SJSA1 (cell line): Measurements from ENCODE around the gene HNRNPCL1. TPM values are rescaled to one million over a fixed set of nuclear protein-coding genes. Genes with fewer than 3 reads are reported as not detected.
"Not testable (repeated sequence)": the region's sequence is repeated elsewhere in the genome, so short reads cannot be mapped to it uniquely, and the experiment has no call there.

Source experiments
- DNase-seq, 2 experiments: peaks; one replicate each; pipeline ENCODE4 v3.0.0-alpha.2; 2015 to 2020; ENCODE audit warnings: low spot score in 2 of 2, low read depth in 1 of 2
- H3K27ac ChIP-seq: fragments of 250-450 bp; sonication (Bioruptor Pico); 2 replicates; pipeline ENCODE4 v1.5.1; 2020; ENCODE audit warnings: mild to moderate bottlenecking, moderate library complexity
- H3K27me3 ChIP-seq: fragments of 250-450 bp; sonication (Bioruptor Pico); replicated peaks from 2 replicates; pipeline ENCODE4 v1.5.1; 2020; ENCODE audit warnings: mild to moderate bottlenecking, moderate library complexity
- H3K36me3 ChIP-seq: fragments of 250-450 bp; sonication (Bioruptor Pico); 2 replicates; pipeline ENCODE4 v1.5.1; 2020; ENCODE audit warnings: mild to moderate bottlenecking
- H3K4me1 ChIP-seq: fragments of 250-450 bp; sonication (Bioruptor Pico); replicated peaks from 2 replicates; pipeline ENCODE4 v1.6.1; 2021; ENCODE audit warnings: mild to moderate bottlenecking
- H3K4me3 ChIP-seq: fragments of 250-450 bp; sonication (Bioruptor Pico); 2 replicates; pipeline ENCODE4 v1.5.1; 2020; ENCODE audit warnings: mild to moderate bottlenecking
- H3K9me3 ChIP-seq: fragments of 250-450 bp; sonication (Bioruptor Pico); replicated peaks from 2 replicates; pipeline ENCODE4 v1.5.1; 2020; ENCODE audit warnings: mild to moderate bottlenecking
- total RNA-seq: library from RNA; depleted of rRNA; stranded (reverse); fragments of >200 nt; shearing (Covaris generic); gene quantifications from 2 replicates; pipeline ENCODE4 v1.2.3, GENCODE V29; 2014; rRNA removed

Gene HNRNPCL1
- not detected in 2 replicates for total RNA-seq

- not testable (repeated sequence) for H3K27ac ChIP-seq, DNase-seq, H3K36me3 ChIP-seq, H3K4me1 ChIP-seq, H3K9me3 ChIP-seq, H3K27me3 ChIP-seq, H3K4me3 ChIP-seq
Measured at GRCh38 chr1:12848620-12849019, at the start of gene HNRNPCL1. HNRNPCL1 (minus strand) TSS chr1:12848720; CDS start chr1:12848289, 431 bp downstream.

DNA sequence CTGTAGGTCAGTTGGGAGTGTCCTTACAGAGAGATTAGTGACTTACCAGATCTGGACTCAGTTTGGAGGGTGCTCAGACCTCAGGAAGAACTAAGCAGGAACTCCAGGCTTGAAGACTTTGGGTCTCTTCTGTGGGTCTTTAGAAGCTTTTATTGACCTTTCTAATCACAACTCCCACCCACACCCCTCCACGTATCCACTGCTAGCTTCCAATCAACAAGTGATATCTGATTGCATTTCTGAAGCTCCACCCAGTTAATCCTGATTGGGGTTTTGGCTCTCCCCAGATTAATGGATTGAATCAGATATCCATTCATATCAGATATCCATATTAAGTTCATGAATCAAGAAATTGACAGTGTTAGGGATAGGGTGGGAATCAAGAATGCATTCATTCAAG, 49.6 kb upstream of the HNRNPCL1 start, which contains the start of gene PRAMEF10:
Gene PRAMEF10, minus strand, starts transcription at position 101 of the 400 bp plus-strand sequence. CDS start 2,423 bp downstream, outside the sequence.
- H3K4me3 ChIP-seq, H3K9me3 ChIP-seq, DNase-seq, H3K36me3 ChIP-seq, H3K27me3 ChIP-seq, H3K4me1 ChIP-seq, H3K27ac ChIP-seq: not testable (repeated sequence)

DNA sequence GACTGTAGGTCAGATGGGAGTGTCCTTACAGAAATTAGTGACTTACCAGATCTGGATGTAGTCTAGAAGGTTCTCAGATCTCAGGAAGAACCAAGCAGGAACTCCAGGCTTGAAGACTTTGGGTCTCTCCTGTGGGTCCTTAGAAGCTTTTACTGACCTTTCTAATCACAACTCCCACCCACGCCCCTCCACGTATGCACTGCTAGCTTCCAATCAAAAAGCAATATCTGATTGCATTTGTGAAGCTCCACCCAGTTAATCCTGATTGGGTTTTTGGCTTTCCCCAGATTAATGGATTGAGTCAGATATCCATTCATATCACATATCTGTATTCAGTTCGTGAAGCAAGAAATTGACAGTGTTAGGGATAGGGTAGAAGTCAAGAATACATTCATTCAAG, 37.6 kb upstream of the HNRNPCL1 start, which contains the start of gene PRAMEF4:
Gene PRAMEF4, minus strand, starts transcription at position 101 of the 400 bp plus-strand sequence. CDS start 2,807 bp downstream, outside the sequence.
- not testable (repeated sequence) for H3K27ac ChIP-seq, H3K36me3 ChIP-seq, H3K4me1 ChIP-seq, H3K27me3 ChIP-seq, H3K4me3 ChIP-seq, DNase-seq, H3K9me3 ChIP-seq

- H3K4me3 ChIP-seq, H3K4me1 ChIP-seq, DNase-seq, H3K9me3 ChIP-seq, H3K27me3 ChIP-seq, H3K27ac ChIP-seq, H3K36me3 ChIP-seq: not testable (repeated sequence)
Measured at GRCh38 chr1:12878453-12878852, 29.9 kb upstream of the HNRNPCL1 start.

DNA sequence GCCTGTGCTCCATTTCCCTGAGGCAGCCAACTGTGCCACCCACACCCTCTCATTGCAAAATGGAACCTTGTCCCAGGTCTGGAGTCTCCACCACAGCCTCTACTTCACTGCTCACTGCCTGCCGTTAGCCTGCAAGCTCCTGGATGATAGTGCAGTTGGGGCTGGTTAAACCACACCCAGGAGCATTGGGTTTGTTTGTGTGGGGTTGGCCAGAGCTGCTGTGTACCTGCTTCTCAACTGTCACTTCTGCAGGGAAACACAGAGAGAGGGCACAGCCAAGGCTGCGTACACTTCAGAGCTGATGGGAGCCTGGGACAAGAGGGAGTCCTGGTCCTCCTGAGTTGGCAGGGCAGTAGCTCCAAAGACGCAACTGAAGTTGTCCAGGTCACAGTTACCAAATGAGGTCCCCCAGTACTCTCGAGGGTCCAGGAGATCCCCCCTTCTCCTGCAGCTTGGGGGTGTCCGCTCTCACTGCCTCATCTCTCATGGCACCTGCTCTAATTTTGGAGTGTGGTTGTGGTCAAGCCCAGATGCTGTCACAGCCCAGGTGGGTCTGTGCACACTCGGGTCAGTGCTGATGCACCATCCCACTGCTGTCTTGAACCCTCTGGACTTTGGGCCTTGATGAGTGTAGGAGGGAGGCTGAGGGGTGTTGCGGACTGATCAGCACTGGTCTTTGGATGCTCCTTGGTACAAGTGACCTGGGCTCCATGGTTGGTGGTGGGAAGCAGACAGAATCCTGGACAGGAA, 14.8 kb upstream of the HNRNPCL1 start:
- H3K9me3 ChIP-seq, H3K36me3 ChIP-seq, DNase-seq, H3K27me3 ChIP-seq, H3K27ac ChIP-seq, H3K4me3 ChIP-seq, H3K4me1 ChIP-seq: not testable (repeated sequence)

DNA sequence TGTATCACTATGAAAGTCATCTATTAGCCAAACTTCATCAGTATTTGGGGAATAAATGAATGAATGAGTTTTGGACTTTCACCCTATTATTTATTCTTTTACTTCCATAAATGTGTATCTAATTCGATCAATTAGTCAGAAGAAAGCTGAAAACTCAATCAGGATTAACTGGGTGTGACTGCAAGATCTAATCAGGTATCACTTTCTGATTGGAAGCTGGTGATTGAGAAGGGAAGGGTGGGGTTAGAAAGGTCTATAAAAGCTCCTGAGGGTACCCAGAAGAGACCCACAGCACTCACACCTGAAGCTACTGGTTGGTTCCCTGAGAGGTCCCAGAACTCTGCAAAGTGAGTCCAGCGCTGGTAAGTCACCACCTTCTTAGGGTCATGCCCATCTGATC, 8.3 kb upstream of the HNRNPCL1 start, which contains the start of gene PRAMEF2:
Gene PRAMEF2, plus strand, starts transcription at position 301 of the 400 bp plus-strand sequence. CDS start 1,924 bp downstream, outside the sequence.
- not testable (repeated sequence) for DNase-seq, H3K36me3 ChIP-seq, H3K9me3 ChIP-seq, H3K4me3 ChIP-seq, H3K27ac ChIP-seq, H3K27me3 ChIP-seq, H3K4me1 ChIP-seq

DNA sequence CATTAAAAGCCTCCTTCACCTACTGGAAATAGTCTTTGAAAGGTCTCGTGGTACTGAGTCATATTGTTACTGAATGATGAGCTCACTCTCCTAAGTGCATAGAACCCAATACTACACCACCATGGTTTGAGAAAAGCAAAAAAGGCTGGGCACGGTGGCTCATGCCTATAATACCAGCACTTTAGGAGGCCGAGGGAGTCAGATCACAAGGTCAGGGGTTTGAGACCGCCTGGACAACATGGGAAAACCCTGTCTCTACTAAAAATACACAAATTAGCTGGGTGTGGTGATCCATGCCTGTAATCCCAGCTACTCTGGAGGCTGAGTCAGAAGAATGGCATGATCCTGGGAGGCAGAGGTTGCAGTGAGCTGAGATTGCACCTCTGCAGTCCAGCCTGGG, 3.3 kb upstream of the HNRNPCL1 start:
- Histone ChIP-seq H3K4me3 (no peak overlapping the region), H3K27me3 (no peaks in the 10 kb centered on the region), H3K4me1 (no peaks in the 10 kb centered on the region), H3K9me3 (no peaks in the 10 kb centered on the region), H3K36me3 (no peaks in the 10 kb centered on the region), H3K27ac (0 out of 2 replicates have a peak overlapping the region, but pooled peaks have one; percentile 9)
- peak; percentile 19 to 44 for DNase-seq

GRCh38 chr1:12833251-12833650, 15.3 kb downstream of the HNRNPCL1 start:
- not testable (repeated sequence) for H3K4me1 ChIP-seq, DNase-seq, H3K27ac ChIP-seq, H3K27me3 ChIP-seq, H3K9me3 ChIP-seq, H3K36me3 ChIP-seq, H3K4me3 ChIP-seq

DNA sequence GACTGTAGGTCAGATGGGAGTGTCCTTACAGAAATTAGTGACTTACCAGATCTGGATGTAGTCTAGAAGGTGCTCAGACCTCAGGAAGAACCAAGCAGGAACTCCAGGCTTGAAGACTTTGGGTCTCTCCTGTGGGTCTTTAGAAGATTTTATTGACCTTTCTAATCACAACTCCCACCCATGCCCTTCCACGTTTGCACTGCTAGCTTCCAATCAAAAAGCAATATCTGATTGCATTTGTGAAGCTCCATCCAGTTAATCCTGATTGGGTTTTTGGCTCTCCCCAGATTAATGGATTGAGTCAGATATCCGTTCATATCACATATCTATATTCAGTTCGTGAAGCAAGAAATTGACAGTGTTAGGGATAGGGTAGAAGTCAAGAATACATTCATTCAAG, 17.2 kb downstream of the HNRNPCL1 start, which contains the start of gene PRAMEF11:
Gene PRAMEF11, minus strand, starts transcription at position 101 of the 400 bp plus-strand sequence. CDS start 2,621 bp downstream, outside the sequence.
- H3K4me3 ChIP-seq, H3K27ac ChIP-seq, H3K4me1 ChIP-seq: not testable (repeated sequence)

DNA sequence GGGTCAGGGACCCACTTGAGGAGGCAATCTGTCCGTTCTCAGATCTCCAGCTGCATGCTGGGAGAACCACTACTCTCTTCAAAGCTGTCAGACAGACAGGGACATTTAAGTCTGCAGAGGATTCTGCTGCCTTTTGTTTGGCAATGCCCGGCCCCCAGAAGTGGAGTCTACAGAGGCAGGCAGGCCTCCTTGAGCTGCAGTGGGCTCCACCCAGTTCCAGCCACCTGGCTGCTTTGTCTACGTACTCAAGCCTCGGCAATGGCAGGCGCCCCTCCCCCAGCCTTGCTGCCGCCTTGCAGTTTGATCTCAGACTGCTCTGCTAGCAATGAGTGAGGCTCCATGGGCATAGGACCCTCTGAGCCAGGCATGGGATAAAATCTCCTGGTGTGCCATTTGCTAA, 29.5 kb downstream of the HNRNPCL1 start:
- H3K9me3 ChIP-seq, H3K36me3 ChIP-seq, DNase-seq, H3K4me1 ChIP-seq, H3K27ac ChIP-seq, H3K4me3 ChIP-seq, H3K27me3 ChIP-seq: not testable (repeated sequence)

More for the DNA sequence above, 17.2 kb downstream of the HNRNPCL1 start, which contains the start of gene PRAMEF11:
- H3K27me3 ChIP-seq, DNase-seq, H3K36me3 ChIP-seq, H3K9me3 ChIP-seq: not testable (repeated sequence)

DNA sequence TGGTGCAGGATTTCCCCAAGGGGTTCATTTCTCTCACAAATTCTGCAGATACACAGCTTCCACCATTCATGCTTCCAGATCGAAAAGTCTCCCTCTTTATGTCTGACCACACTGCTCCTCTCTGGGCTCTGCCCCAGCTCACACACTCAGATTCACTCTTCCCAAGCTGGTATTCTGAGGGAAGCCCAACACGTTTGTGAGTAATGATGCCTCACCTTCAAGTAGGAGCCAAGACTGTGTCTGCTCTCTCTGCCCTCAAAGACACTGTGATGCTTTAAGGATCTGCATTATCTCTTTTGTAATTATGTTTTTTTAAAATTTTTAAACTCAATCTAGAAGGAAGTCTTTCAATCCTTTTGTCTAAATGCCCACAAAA, 37.1 kb downstream of the HNRNPCL1 start:
- no peaks in the 10 kb centered on the region for H3K27me3 ChIP-seq
- H3K4me3 ChIP-seq = no peak overlapping the region
- H3K9me3 ChIP-seq = no peaks in the 10 kb centered on the region
- no peaks in the 10 kb centered on the region for H3K36me3 ChIP-seq
- no peaks in the 10 kb centered on the region for H3K4me1 ChIP-seq
- no peak for DNase-seq
- no peak overlapping the region for H3K27ac ChIP-seq

DNA sequence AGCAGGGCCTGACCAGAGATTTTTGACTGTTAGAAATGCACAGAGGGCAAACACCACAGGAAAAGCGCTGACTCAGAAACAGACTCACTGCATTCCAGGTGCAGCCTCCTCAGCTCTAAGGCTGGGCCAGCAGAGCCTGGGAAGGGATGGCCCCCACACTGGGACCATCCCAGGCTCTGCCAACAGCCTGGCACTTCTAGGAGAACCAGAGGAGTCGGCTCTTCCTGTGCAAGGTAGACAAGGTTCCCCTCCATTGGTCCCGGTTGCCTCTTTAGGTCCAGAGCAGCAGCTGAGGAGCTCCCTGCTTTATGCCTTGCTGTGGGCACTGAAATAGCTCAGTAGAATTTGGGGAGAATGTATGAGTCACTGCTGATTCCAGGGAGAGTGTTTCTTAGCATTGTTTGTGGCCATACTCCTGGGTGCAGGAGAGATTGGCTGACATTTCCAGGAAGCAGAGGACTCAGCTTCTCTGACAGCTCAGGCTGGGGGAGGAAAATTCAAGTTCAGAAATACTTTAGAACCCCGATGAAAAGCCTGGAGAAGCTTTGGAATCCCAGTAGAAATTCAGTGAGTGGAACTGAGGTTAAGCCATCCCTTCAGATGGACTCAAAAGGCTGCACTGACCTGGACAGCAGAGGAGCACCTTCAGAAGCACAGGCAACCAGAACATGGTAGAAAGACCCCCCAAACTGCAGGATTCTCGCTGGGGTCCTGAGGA, 37.7 kb downstream of the HNRNPCL1 start:
- no peaks in the 10 kb centered on the region for H3K9me3 ChIP-seq
- H3K4me3 ChIP-seq = no peak overlapping the region
- H3K27me3 ChIP-seq = no peaks in the 10 kb centered on the region
- DNase-seq = no peak
- no peak overlapping the region for H3K27ac ChIP-seq
- H3K36me3 ChIP-seq = no peaks in the 10 kb centered on the region
- no peaks in the 10 kb centered on the region for H3K4me1 ChIP-seq

DNA sequence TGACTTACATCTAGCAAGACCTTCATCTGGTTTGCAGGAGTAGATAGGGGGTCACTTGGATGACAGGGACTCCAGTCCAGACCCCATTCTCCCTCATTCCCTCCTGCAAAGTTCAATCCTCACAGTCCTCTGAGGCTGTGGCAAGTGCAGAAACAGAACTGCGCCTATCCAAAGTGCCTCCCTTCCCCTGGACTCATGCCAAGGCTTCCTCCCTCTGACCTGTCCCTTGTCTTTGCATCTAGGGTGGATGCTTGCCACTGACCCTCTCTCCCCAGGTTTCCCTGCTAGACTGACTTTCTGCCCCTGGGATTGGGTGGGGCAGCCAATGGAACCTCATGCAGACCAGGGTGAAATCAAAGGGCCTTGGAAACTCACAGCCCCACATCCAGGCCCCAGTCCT, 38.6 kb downstream of the HNRNPCL1 start:
- Histone ChIP-seq H3K27me3 (no peaks in the 10 kb centered on the region), H3K36me3 (no peaks in the 10 kb centered on the region), H3K9me3 (no peaks in the 10 kb centered on the region), H3K27ac (no peak overlapping the region), H3K4me3 (no peak overlapping the region), H3K4me1 (no peaks in the 10 kb centered on the region)
- no peak for DNase-seq

- Histone ChIP-seq H3K36me3 (no peaks in the 10 kb centered on the region), H3K4me3 (no peak overlapping the region), H3K27ac (no peak overlapping the region), H3K9me3 (no peaks in the 10 kb centered on the region), H3K27me3 (no peaks in the 10 kb centered on the region), H3K4me1 (no peaks in the 10 kb centered on the region)
- no peak for DNase-seq
Measured at GRCh38 chr1:12799730-12800129, 48.8 kb downstream of the HNRNPCL1 start.
